ENCODE results near the gene ACADS.

Gene ACADS

DNA sequence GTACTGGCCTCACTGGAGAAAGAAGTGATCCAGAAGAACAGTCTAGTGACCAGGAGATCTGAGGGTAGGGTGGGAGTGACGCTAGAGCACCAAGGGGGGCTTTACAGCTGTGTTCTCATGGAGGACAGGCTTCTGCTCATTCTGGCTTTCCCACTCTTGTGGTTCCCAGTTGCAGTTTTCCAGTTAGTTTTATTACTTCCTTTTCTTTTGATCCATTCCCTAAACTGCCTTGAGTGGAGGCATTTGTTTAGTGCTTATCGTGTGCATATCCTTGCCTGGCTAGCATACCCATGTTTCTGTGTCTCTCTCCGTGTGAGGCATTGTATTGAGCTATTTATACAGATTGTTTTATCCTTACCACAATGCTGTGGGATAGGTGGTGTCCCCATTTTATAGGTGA, 34.6 kb upstream of the ACADS start:
- no peak overlapping the region for H3K4me3 ChIP-seq (ENCODE audit: low read length)
- TF ChIP-seq ZNF274 (IDR thresholded peaks at IDR 0.05; ENCODE audit: low read depth, low read length) = no peak

DNA sequence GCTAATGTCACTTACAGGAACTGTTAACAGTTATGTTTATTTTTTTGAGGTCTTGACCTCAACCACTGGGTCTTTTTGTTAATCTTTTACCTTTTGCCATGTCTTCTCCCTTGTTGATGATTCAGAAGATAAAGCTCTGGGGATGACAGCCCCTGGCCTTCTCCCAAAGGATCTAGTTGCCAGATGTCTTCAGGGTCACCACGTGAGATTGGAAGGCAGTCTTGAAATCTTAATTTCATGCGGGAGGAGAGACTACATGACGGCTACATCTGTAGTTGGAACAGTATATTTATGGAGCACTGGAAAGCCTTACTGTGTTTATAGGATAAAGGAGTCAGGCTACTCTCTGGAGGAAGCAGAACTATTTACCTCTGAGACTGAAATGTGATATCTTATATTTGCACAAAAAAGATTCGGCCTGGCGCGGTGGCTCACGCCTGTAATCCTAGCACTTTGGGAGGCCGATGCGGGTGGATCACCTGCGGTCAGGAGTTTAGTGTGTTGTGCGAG, 33.0 kb upstream of the ACADS start:
- no peak overlapping the region for H3K4me3 ChIP-seq (ENCODE audit: low read length)
- TF ChIP-seq ZNF274 (IDR thresholded peaks at IDR 0.05; ENCODE audit: low read depth, low read length) = no peak

DNA sequence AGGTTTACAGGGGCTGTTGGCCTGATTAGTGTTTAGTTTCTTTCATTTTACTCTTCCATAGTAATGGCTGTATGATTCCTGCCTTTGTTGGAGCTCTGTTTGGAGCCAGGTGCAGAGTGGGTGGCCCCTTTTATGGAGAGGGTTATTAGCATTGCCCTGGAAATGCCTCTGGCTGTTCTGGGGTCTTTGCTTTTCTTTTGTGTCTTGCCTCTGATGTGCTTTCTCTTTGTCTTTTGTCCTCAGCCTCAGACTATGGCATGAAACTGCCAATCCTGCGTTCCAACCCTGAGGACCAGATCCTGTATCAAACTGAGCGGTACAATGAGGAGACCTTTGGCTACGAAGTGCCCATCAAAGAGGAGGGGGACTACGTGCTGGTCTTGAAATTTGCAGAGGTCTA, 31.8 kb upstream of the ACADS start:
- no peak for TF ChIP-seq ZNF274 (IDR thresholded peaks at IDR 0.05; ENCODE audit: low read depth, low read length)
- no peak overlapping the region for H3K4me3 ChIP-seq (ENCODE audit: low read length)

DNA sequence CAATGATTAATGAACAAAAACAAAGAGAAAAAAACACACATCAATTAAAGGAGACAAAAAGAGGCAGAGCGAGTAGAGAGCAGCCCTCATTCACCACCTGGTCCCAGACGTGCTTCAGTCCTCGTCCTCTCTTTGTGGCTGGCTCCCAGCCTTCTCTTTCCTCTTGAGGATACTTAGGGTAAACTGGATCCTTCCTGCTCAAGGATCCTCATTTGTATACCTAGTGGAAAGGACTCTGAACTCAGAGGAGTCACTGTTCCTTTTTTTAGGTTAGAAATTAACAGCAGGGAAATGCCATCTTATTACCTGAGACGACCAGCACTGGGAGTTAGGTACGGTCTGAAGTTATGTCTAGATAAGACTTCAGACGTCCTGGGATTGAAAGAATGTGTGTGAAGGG, 29.0 kb upstream of the ACADS start:
- no peak overlapping the region for H3K4me3 ChIP-seq (ENCODE audit: low read length)
- TF ChIP-seq ZNF274 (IDR thresholded peaks at IDR 0.05; ENCODE audit: low read depth, low read length) = no peak

DNA sequence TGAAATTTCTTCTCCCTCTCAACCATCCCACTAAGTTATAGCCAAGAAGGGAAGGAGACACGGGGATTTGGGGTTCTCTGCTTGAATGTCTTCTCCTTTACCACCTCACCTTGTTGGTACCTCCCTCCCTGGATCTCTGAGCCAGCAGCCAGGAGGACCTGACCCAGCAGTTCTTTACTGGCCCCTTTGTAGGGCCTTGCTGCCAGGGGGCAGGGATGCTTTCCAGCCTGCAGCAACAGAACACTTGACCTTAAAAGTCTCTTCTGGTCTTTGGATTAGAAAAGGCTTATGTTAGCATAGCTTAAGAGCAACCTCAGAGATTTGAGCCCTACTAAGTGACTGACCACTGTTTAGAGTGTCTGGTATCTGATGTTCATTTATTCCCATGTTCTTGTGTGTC, 28.3 kb upstream of the ACADS start:
- TF ChIP-seq ZNF274 (IDR thresholded peaks at IDR 0.05; ENCODE audit: low read depth, low read length) = no peak

DNA sequence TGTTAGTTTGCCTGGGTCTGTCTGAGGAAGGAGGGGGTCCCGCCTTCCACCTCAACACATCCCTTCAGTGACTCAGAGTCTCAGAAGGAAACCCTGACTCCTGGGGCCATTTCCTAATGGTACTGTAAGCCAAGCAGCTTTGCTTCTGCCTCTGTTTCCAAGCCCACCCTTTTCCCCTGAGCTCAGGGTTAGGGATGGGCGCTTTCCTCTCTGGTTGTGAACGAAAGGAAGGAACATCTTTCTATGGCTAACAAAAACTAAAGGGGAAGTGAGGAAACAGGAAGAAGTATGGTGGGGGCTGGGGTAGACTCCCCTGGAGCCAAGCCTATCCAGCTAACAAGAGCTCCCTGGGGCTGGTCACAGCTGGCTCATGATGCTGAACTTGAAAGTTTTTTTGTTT, 27.0 kb upstream of the ACADS start:
- H3K4me3 ChIP-seq (ENCODE audit: low read length) = no peak overlapping the region
- TF ChIP-seq ZNF274 (IDR thresholded peaks at IDR 0.05; ENCODE audit: low read depth, low read length) = no peak

More for the DNA sequence above, 28.3 kb upstream of the ACADS start:
- H3K4me3 ChIP-seq (ENCODE audit: low read length) = no peak overlapping the region

DNA sequence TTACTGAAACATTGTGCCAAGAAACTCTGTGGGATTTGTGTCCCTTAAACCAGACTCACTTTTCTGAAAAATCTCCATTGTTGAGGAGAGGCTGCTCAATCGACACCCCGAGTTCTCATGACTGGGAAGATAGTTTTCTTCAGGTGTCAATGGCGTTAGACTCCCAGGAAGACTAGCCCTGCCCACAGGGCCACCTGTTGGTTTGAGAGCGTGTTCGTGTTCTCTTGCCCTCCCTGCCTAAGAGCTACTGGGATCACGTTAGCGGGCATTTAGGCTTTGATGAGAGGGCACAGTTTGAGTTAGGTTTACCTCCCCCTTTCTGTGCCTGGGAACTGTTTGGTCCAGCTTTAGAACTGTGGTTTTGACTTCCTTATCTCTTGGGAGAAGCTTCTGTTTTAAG, 26.1 kb upstream of the ACADS start:
- H3K4me3 ChIP-seq (ENCODE audit: low read length) = no peak overlapping the region
- TF ChIP-seq ZNF274 (IDR thresholded peaks at IDR 0.05; ENCODE audit: low read depth, low read length) = no peak

DNA sequence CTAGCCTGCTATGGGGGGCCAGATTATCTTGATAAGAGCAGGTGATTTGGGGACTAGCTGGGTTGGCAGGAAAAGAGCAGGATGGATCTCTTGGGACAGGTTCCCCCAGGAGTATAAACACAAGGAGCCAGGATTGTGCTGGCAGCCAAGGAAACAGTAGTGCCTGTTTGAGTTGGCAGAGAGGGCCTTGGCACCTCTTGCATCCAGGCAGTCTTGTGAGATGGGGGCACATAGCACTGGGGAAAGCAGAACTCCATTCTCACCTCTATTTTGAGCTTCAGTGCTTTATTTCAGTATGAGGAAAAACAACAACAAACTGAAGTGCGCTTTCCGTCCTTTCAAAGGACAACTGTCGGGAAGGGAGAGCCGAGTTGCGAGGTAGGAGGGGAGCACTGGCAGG, 24.7 kb upstream of the ACADS start:
- no peak for TF ChIP-seq ZNF274 (IDR thresholded peaks at IDR 0.05; ENCODE audit: low read depth, low read length)
- no peak overlapping the region for H3K4me3 ChIP-seq (ENCODE audit: low read length)

DNA sequence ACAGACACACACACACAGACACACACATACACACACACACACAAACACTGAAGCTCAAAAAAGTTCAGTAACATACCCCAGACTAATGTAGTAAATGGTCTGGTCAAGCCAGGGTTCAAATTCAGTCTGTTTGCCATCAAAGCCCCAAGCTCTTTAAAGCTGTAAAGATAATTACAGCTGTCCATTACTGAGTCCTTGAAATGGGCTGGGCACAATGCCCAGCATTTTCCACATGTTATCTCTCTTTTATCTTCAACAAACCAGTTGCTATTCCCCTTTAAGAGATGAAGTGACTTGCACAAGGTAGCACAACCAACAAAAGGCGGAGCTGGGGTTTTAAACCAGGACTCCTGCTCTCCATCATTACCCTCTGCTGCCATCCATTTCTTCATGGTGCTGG, 23.0 kb upstream of the ACADS start:
- TF ChIP-seq ZNF274 (IDR thresholded peaks at IDR 0.05; ENCODE audit: low read depth, low read length) = no peak
- H3K4me3 ChIP-seq (ENCODE audit: low read length) = no peak overlapping the region

DNA sequence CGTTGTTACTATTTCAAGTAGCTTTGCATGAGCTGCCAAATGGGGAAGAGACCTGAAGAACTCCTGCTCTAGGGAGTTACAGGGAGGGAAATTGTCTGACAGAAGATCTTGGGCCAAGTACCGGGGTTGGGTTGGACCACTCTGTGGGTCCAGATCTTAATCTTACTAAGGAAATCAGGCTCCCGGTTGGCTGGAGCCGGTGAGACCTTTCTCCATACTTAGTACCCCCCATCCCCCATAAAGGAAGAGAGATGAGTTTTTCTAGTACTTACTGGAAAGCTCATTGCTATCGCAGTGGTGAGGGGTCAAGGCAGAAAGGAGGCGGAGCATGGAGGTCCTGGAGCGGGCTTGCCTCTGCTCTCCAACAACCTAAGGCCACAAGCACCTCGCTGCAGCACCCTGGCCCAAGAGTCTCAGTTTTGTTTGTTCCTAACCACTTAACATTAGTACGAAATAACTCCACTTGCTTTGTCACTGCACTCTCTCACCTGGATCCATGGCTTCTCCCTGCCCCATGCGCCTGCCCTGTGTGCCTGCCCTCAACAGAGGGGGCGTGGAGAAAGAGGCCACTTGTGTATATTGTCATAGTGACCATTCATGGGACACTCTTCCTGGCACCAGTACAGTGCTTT, 22.2 kb upstream of the ACADS start:
- no peak overlapping the region for H3K4me3 ChIP-seq (ENCODE audit: low read length)
- no peak for TF ChIP-seq ZNF274 (IDR thresholded peaks at IDR 0.05; ENCODE audit: low read depth, low read length)

DNA sequence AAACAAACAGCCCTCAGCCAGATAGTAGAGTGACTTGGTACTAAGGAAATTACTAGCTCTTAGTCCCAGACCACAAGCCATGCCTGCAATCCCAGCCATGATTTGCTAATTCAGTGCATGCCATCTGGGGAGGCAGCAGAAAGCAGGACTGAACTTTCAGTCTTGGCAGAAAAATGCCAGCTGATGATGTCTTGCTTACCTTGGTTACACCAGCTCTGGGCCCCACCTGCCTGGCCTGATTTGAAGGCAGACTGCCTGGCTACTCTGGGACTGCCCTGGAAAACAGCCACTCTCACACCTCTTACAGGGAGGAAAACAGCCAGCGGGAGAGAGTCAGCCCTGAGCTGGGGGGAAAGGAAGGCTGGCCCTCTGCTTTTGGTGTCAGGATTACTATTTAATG, 20.0 kb upstream of the ACADS start:
- no peak for TF ChIP-seq ZNF274 (IDR thresholded peaks at IDR 0.05; ENCODE audit: low read depth, low read length)
- no peak overlapping the region for H3K4me3 ChIP-seq (ENCODE audit: low read length)

DNA sequence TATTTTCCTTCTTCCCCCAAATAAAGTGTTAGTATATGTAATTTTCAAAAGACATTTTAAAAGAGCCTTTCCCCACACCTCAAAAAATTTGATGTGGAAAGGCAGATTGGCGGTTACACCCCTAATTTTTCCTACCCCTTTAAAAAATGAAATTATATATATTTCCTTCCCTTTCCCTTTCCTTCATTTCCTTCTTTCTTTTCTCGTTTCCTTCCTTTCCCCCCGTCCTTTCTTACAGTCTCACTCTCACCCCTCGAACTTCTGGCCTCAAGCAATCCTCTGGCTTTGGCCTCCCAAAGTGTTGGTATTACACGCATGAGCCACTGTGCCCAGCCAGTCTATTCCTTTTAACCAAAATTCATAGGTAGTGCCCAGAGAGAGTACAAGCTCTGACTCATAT, 19.6 kb upstream of the ACADS start:
- no peak overlapping the region for H3K4me3 ChIP-seq (ENCODE audit: low read length)
- TF ChIP-seq ZNF274 (IDR thresholded peaks at IDR 0.05; ENCODE audit: low read depth, low read length) = no peak

DNA sequence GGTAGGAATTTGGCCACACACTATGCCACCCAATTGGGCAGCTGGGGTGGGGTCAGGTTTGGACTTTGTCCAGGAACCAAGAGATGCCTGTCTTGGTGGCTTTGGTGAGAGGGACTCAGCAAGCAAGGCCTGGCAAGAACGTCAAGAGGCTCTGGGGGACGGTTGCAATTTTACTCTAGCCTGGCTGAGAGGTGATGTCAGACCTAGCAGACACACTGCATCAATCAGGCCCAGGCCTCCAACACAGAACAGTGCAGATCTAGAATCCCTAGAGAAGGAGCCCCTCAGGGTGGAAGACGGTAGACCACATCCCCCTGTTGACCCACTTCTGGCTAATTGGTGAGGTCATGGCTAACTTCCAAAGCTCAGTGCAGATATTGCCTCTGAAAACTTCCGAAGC, 17.0 kb upstream of the ACADS start:
- TF ChIP-seq ZNF274 (IDR thresholded peaks at IDR 0.05; ENCODE audit: low read depth, low read length) = no peak
- H3K4me3 ChIP-seq (ENCODE audit: low read length) = no peak overlapping the region

DNA sequence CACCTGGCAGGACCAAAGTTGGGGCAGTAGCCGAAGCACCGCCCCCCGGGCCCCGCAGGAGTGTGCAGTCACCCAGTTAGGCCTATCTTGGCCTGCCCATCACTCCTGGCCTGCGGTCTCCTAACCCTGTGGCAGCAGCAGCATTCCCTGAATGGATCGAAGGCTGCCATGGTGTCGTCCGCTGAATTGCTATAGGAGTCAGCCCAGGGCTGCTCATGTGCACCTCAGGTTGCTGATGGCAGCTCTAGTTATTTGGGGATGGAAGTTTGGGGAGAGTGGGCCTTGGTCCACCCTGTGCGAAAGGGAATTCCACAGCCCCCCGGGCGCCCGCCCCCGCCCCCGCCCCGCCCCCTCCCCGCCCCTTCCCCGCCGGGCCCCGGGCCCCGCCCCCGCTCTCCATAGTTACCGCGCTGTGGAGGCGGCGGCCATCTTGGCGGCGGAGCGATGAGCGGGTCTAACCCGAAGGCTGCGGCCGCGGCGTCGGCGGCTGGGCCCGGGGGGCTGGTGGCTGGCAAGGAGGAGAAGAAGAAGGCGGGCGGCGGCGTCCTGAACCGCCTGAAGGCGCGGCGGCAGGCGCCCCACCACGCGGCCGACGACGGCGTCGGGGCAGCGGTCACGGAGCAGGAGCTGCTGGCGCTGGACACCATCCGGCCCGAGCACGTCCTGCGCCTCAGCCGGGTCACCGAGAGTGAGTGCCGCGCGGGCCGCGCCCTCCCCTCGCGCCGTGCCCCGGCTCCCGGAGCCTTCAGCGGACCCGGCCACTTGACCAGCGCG, 15.4 kb upstream of the ACADS start, which contains the start of gene UNC119B:
Gene UNC119B (plus strand): TSS at position 428 of the 774 bp plus-strand sequence. CDS start 17 bp downstream, at position 445.
- H3K4me3 ChIP-seq (ENCODE audit: low read length) = peak within 1 kb of the TSS; percentile 91

DNA sequence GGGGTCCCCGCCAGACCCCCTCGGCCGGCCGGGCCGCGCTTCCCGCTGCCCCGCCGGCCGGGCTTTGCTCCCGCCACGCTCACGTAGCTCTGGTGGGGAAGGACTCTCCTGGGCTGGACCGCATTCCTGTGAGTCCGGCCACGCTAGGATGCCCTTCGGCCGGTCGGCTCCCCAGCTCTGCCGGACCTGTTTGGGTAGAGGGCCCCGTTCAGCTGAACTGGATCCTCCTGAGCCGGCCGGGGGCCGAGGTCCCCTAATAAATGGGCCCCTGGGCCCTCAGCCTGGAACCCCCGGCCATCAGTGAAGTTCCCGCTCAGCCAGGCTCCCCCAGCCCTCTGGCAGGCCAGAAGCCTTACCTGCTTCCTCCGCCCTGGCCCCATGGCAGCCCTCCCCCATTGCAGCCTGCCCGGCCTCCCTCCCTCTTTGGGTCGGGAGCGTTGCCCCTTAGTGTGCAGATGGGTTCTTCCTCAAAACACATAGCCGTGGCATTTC, 14.8 kb upstream of the ACADS start:
- TF ChIP-seq ZNF274 (IDR thresholded peaks at IDR 0.05; ENCODE audit: low read depth, low read length) = no peak
- H3K4me3 ChIP-seq (ENCODE audit: low read length) = peak overlapping the region; percentile 91

More for the DNA sequence above, 15.4 kb upstream of the ACADS start, which contains the start of gene UNC119B:
- no peak for TF ChIP-seq ZNF274 (IDR thresholded peaks at IDR 0.05; ENCODE audit: low read depth, low read length)
